Measurements from ENCODE around the gene STK4. TPM values are rescaled to one million over a fixed set of nuclear protein-coding genes. Genes with fewer than 3 reads are reported as not detected.

Gene STK4
- total RNA-seq, 1 donor from 2014 or later = 9.3 TPM

GRCh38 chr20:45095805-45096238, 129.5 kb downstream of the STK4 start:
- DNase-seq = no peak
- intact Hi-C loops (cut with micrococcal nuclease) = loop anchor here (2.0 to 5.0 kb wide), 2 partner anchors 54 to 87 kb away; no protein-coding TSS in a partner anchor
- ATAC-seq = peak; percentile 72

DNA sequence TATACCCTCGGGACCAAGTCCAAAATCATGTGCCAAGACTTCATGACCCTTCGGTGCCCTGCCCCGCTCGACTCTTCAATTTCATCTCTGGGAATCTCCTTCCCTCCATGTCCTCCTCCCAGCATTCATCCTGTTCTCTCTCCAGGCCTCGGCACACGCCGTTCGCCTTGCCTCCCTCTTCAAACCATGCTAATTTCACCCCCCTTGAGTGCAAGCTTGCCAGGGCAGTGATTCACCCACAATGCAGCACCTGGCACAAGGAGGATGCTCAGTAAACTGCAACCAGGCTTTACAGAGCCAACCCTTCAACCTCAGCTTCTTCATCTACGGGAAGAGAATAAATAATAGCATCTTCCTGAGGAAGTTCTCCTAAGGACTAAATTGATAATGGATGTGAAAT, 130.5 kb downstream of the STK4 start:
- DNase-seq = no peak
- ATAC-seq = no peak
- intact Hi-C loops (cut with micrococcal nuclease) = loop anchor here (5.0 kb wide), 1 partner anchor 54 kb away; no protein-coding TSS in a partner anchor

- ATAC-seq (no peak), DNase-seq (no peak)
- intact Hi-C loops (cut with micrococcal nuclease) = loop anchor here (5.0 kb wide), 1 partner anchor 55 kb away; no protein-coding TSS in a partner anchor
These were observed 131.3 kb downstream of the STK4 start for GRCh38 chr20:45097485-45098102.

- intact Hi-C loops (cut with micrococcal nuclease) = loop anchor here (5.0 kb wide), 1 partner anchor 56 kb away; no protein-coding TSS in a partner anchor
- ATAC-seq (peak; percentile 37), DNase-seq (peak; percentile 41)
These were observed 131.9 kb downstream of the STK4 start for GRCh38 chr20:45098103-45098773.

DNA sequence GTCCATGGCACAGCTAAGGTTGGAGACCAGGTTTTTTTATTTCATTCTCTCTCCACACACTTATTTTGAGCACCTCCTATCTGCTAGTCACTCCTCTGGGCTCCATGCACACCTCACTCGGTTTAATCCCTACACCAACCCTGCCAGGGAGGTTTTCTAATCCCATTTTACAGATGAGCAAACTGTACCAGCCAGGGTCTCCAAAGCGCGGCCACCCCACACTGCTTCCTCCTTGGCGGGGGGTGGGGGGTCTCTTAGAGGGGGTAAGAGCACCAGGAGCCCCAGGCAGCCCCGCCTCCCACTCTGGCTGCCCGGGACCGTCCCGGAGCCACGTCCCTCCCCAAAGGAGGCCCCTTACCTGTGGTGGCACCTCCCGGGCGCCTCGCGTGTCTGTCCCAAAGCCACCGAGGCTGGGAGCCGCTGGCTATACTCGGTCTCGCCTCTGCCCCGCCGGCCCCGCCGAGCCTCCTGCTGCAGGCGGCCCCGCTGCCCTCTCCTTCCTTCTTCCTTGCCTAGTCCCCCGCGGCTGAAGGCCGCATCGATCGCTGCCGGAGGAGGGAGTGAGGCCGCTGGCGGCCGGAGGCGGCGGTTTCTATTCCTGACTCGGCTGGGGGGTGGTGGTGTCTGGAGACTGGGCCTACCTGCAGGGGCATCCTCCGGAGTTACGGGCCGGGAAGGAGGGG, 134.4 kb downstream of the STK4 start, which contains the start of gene KCNS1:
KCNS1 (minus strand) TSS at position 565 of the 683 bp plus-strand sequence. CDS start 1,891 bp downstream, outside the sequence.
- ATAC-seq = no peak

DNA sequence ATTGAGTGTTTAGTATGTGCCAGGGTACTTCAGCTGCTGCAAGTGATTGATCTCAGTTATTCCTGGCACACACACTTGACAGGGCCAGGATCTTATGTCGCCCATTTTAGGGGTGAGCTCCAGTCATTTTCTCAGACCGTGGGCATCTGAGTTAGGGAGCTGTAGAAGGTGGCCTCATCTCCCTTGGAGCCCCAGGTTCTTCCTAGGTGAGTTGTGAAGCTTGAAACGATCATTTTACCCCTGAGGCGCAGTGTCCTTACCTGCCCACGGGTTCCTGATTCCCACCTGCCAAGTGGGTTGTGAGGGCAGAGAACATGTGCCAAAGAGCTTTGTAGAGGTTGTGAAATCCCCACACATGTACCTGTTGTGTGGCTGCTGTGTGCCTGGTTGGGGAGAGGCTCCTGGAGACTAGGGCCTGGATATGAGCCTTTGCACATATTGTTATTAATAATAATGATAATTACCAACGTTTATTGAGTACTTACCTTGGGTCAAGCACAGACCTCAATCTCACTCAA, 135.1 kb downstream of the STK4 start:
- DNase-seq (no peak), ATAC-seq (no peak)
- intact Hi-C loops (cut with micrococcal nuclease) = no loop called here

More for the DNA sequence above, 134.4 kb downstream of the STK4 start, which contains the start of gene KCNS1:
- no peak for DNase-seq
- intact Hi-C loops (cut with micrococcal nuclease) = no loop called here

GRCh38 chr20:45103072-45103471, 136.8 kb downstream of the STK4 start:
- ATAC-seq (no peak), DNase-seq (no peak)
- intact Hi-C loops (cut with micrococcal nuclease) = no loop called here

DNA sequence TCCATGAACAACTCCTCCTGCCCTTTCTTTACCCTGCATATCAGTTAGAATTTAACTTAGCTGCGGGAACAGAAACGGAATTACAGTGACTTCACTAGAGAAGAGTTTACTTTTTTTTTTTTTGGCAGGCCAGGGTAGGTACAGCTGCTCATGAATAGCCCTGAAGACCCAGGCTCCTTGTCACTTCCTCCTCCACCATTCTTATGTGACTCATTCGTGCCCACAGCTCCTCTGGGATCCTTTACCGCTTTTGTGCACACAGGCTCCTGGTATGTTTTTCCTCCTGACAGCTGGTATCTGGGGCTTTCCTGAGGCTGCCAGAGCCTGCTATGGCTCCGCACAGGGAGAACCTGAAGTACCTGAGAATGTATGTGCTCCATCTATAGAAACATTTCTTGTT, 138.5 kb downstream of the STK4 start:
- intact Hi-C loops (cut with micrococcal nuclease) = no loop called here
- DNase-seq (no peak), ATAC-seq (no peak)

GRCh38 chr20:45105317-45105716, 139.0 kb downstream of the STK4 start:
- intact Hi-C loops (cut with micrococcal nuclease) = no loop called here
- DNase-seq = no peak
- no peak for ATAC-seq

DNA sequence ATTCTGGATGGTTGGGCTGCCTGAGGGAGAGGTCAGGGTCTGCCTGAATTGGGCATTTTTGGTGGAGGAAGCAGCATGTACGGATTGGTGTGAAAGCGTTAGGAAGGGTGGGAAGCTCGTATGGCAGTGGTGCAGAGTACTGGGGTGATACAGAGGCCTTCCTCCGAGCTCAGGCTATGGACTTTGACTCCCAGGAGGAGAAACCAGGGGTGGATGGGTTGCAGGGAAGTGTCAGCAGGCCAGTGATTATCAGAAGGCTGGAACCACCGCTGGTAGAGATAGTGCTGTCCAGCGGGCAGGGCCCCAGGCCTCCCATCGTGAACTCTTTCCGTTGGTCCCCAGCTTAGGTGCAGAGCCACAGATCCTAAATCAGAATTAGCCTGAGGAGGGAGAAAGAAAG, 143.3 kb downstream of the STK4 start:
- intact Hi-C loops (cut with micrococcal nuclease) = no loop called here
- no peak for ATAC-seq
- no peak for DNase-seq

DNA sequence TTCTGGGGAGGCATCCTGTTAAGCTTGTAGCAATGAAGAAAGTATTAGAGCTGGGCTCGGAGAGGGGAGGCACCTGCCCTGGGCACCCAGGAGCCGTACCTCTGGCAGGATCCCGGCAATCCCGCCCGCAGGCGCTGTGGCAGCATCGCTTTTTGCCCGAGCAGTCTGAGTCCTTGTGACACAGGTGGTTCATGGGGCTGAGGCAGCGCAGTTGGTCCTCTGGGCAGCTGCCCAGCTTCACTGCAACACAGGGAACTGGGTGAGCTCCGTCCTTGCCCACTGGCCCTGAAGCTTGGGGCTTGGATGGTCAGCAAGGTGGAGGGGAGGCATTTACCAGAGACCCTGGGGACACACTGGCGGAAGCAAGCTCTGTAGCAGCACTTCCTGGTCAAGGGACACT, 144.0 kb downstream of the STK4 start:
- intact Hi-C loops (cut with micrococcal nuclease) = no loop called here
- ATAC-seq (no peak), DNase-seq (no peak)

- ATAC-seq = no peak
- intact Hi-C loops (cut with micrococcal nuclease) = no loop called here
- DNase-seq = no peak
These were observed 145.0 kb downstream of the STK4 start for GRCh38 chr20:45111285-45111684.

DNA sequence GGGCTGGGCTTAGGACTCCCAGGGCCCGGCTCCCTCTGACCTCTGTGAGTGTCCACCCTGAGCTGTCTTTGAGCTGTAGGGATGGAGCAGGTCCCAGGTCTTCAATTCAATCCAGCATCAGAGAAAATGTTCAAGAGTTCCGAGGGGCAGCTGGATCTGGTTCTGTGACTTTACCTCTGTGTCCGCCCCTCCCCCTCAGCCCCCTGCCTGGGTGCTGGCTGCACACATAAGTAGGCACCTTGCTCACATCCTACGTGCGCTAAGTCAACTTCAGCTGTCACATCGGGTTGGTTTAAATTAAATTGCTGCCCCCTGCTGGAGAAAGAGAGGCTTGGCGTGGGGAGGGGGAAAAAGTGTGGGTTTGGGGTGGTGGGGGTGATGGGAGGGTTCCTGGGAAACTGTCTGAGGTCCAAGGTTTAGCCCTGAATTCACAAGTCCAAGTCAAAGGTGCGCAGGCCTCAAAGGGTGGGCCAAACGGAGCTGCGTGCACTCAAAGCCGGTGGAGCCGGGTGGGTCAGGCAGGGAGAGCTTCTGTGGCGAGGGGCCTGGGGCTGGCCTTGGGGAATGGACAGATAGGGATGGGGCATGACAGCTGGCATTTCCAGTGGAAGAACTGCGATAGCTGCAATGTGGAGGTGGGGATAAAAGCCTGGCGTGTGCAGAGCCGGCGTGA, 145.6 kb downstream of the STK4 start:
- no peak for DNase-seq
- intact Hi-C loops (cut with micrococcal nuclease) = no loop called here
- no peak for ATAC-seq

- intact Hi-C loops (cut with micrococcal nuclease) = no loop called here
- DNase-seq = no peak
- ATAC-seq = no peak
These were observed 146.4 kb downstream of the STK4 start for GRCh38 chr20:45112754-45113153.

DNA sequence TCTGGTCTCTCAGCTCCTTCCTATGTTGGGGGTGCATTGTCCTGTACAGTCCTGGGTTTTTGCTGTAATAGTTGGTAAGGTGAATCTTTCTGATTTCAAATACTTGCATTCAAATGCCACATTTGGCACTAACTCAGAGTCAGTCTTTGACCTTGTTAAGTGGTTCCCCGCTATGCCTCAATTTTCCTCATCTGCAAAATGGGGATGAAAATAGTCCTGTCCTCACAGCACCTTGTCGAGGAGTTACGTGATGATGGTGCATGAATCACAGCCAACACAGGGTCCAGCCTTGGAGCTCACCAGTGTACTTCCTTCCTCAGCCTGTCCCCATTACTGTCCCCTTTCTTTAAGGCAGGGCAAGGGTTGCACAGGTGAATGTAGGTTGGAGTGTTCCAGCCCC, 147.6 kb downstream of the STK4 start:
- no peak for DNase-seq
- ATAC-seq = no peak
- intact Hi-C loops (cut with micrococcal nuclease) = no loop called here

- intact Hi-C loops (cut with micrococcal nuclease) = no loop called here
- DNase-seq (no peak), ATAC-seq (no peak)
These were observed 148.4 kb downstream of the STK4 start, which contains the start of gene WFDC5 for GRCh38 chr20:45114465-45115385. WFDC5 (minus strand) TSS chr20:45115174; CDS start chr20:45115083, 91 bp downstream.

DNA sequence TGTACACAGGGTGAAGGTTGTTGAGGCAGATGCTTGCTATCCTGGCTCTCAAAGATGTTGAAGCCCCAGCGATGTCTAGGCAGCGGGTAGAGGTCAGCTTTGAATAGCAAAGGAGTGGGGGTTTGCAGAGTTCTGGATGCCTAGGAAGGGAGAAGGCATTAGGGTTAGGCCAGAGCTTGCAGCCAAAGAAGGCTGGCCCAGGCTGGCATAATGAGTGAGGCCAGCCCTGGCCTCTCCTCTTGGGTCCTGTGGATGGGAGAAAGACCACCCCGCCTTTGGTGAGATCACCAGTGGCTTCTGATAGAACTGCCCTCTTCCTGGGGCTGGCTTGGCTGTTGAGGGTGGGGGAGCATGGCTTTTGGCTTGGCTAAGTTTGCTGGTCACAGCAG, 149.1 kb downstream of the STK4 start:
- intact Hi-C loops (cut with micrococcal nuclease) = no loop called here
- no peak for ATAC-seq
- DNase-seq = no peak

- DNase-seq (no peak), ATAC-seq (no peak)
- intact Hi-C loops (cut with micrococcal nuclease) = no loop called here
These were observed 149.5 kb downstream of the STK4 start for GRCh38 chr20:45115829-45116228.

Data from left ventricle myocardium superior (tissue), 1 donor.